ENCODE data around the gene PP2D1. TPM values are rescaled to one million over a fixed set of nuclear protein-coding genes. Genes with fewer than 3 reads are reported as not detected.

The PP2D1 gene
- total RNA-seq, 1 experiment from 2014 or later, result not detected

GRCh38 chr3:20057612-20058180, 45.6 kb upstream of the PP2D1 start:
- no peaks in the 10 kb centered on the region for H3K36me3 ChIP-seq (ENCODE audit: control insufficient read depth in 1 of 2, insufficient read depth in 2 of 2, low read length in 2 of 2)
- no peak for ATAC-seq
- ChIA-PET POLR2A (no interaction called here), CTCF (no interaction called here), RAD21 (ENCODE audit: low non-redundant PET in 1 of 2, low total read pairs in 2 of 2, uncharacterized antibody in 2 of 2, unreplicated experiment in 2 of 2) (no interaction called here)
- H3K27me3 ChIP-seq (ENCODE audit: insufficient read depth, low read length), result no peaks in the 10 kb centered on the region
- no peak for TF ChIP-seq EGR1 (IDR thresholded peaks at IDR 0.05; ENCODE audit: low read depth)
- TF ChIP-seq ATF3 (IDR thresholded peaks at IDR 0.05), result no peak
- TF ChIP-seq FOSL1 (IDR thresholded peaks at IDR 0.05; ENCODE audit: low read depth), result no peak
- no peak for TF ChIP-seq TCF7L2 (IDR thresholded peaks at IDR 0.05; ENCODE audit: borderline replicate concordance, extremely low read depth, insufficient read depth, insufficient read length)
- H3K79me2 ChIP-seq (ENCODE audit: insufficient read depth, low read length), result no peaks in the 10 kb centered on the region
- intact Hi-C loops (cut with micrococcal nuclease), result no loop called here
- BruUV-seq (replicated peaks), result no TSS peak
- no peak overlapping the region for H3K9ac ChIP-seq (ENCODE audit: low read length)
- no peak overlapping the region for H3K4me2 ChIP-seq (ENCODE audit: low read length)
- no peaks in the 10 kb centered on the region for H3K9me3 ChIP-seq (ENCODE audit: control insufficient read depth in 1 of 2, insufficient read depth in 1 of 2, low read depth in 1 of 2, low read length in 2 of 2)
- no peaks in the 10 kb centered on the region for H4K20me1 ChIP-seq (ENCODE audit: insufficient read depth)
- no peak for DNase-seq (ENCODE audit: low read depth, low spot score)
- no peak overlapping the region for H2AFZ ChIP-seq (ENCODE audit: low read depth, low read length, poor library complexity, severe bottlenecking)
- H3K4me3 ChIP-seq (replicated peaks in 1 of 2; ENCODE audit: low read depth in 1 of 2, low read length in 2 of 2), result no peak overlapping the region
- H3K4me1 ChIP-seq (ENCODE audit: control insufficient read depth in 1 of 2, insufficient read depth in 2 of 2, low read length in 2 of 2), result peaks cover 15 to 20% of the 10 kb centered on the region in 2 experiments
- H3K27ac ChIP-seq (ENCODE audit: low read depth, low read length), result no peak overlapping the region
- H3K9me2 ChIP-seq (ENCODE audit: insufficient read depth), result no peaks in the 10 kb centered on the region

- ATAC-seq (no peak), DNase-seq (ENCODE audit: low read depth, low spot score) (no peak)
- POLR2A ChIA-PET, result no interaction called here
- no peaks in the 10 kb centered on the region for H3K79me2 ChIP-seq (ENCODE audit: insufficient read depth, low read length)
- no peaks in the 10 kb centered on the region for H4K20me1 ChIP-seq (ENCODE audit: insufficient read depth)
- no peak overlapping the region for H3K4me2 ChIP-seq (ENCODE audit: low read length)
- CTCF ChIA-PET, result no interaction called here
- no TSS peak for BruUV-seq (replicated peaks)
- H3K27me3 ChIP-seq (ENCODE audit: insufficient read depth, low read length), result no peaks in the 10 kb centered on the region
- RAD21 ChIA-PET (ENCODE audit: low non-redundant PET in 1 of 2, low total read pairs in 2 of 2, uncharacterized antibody in 2 of 2, unreplicated experiment in 2 of 2), result no interaction called here
- H3K36me3 ChIP-seq (ENCODE audit: control insufficient read depth in 1 of 2, insufficient read depth in 2 of 2, low read length in 2 of 2), result no peaks in the 10 kb centered on the region
- no peaks in the 10 kb centered on the region for H3K9me2 ChIP-seq (ENCODE audit: insufficient read depth)
- H3K4me1 ChIP-seq (ENCODE audit: control insufficient read depth in 1 of 2, insufficient read depth in 2 of 2, low read length in 2 of 2), result peaks cover 15 to 20% of the 10 kb centered on the region in 2 experiments
- H3K9ac ChIP-seq (ENCODE audit: low read length), result no peak overlapping the region
- no peak overlapping the region for H3K27ac ChIP-seq (ENCODE audit: low read depth, low read length)
- no peaks in the 10 kb centered on the region for H3K9me3 ChIP-seq (ENCODE audit: control insufficient read depth in 1 of 2, insufficient read depth in 1 of 2, low read depth in 1 of 2, low read length in 2 of 2)
- H3K4me3 ChIP-seq (replicated peaks in 1 of 2; ENCODE audit: low read depth in 1 of 2, low read length in 2 of 2), result no peak overlapping the region
- H2AFZ ChIP-seq (ENCODE audit: low read depth, low read length, poor library complexity, severe bottlenecking), result no peak overlapping the region
- intact Hi-C loops (cut with micrococcal nuclease), result no loop called here
- TF ChIP-seq ZNF274 (IDR thresholded peaks at IDR 0.05; ENCODE audit: low read depth, low read length) (no peak), TCF7L2 (IDR thresholded peaks at IDR 0.05; ENCODE audit: borderline replicate concordance, extremely low read depth, insufficient read depth, insufficient read length) (no peak), JUND (IDR thresholded peaks at IDR 0.05) (no peak), SIN3A (IDR thresholded peaks at IDR 0.05; ENCODE audit: low read depth) (no peak), EGR1 (IDR thresholded peaks at IDR 0.05; ENCODE audit: low read depth) (no peak), ATF3 (IDR thresholded peaks at IDR 0.05) (no peak), CTCF (IDR thresholded peaks at IDR 0.05 in 2 of 3, conservative IDR thresholded peaks at IDR 0.05 in 1 of 3; ENCODE audit: borderline replicate concordance in 1 of 3, insufficient read depth in 1 of 3, low read depth in 2 of 3, low read length in 2 of 3) (no peak), YY1 (IDR thresholded peaks at IDR 0.05; ENCODE audit: extremely low read depth, insufficient replicate concordance, low read depth, low read length) (no peak), EZH2 (IDR thresholded peaks at IDR 0.05) (no peak), FOSL1 (IDR thresholded peaks at IDR 0.05; ENCODE audit: low read depth) (no peak), ZFX (IDR thresholded peaks at IDR 0.05) (no peak)
Measured at GRCh38 chr3:20056725-20057611, 44.9 kb upstream of the PP2D1 start.
